Measurements from ENCODE around the gene MPO.

MPO gene

GRCh38 chr17:58262149-58262548 lies 18.6 kb downstream of the MPO start:
- DNase-seq, result no peak

GRCh38 chr17:58254803-58255202 lies 25.9 kb downstream of the MPO start:
- no peak for DNase-seq

GRCh38 chr17:58253082-58253481 lies 27.7 kb downstream of the MPO start:
- no peak for DNase-seq

GRCh38 chr17:58252141-58252540 lies 28.6 kb downstream of the MPO start:
- no peak for DNase-seq

GRCh38 chr17:58250344-58251011 lies 30.3 kb downstream of the MPO start:
- DNase-seq, result no peak

- DNase-seq, result peak; percentile 80
Measured at GRCh38 chr17:58249270-58250133, 31.2 kb downstream of the MPO start.

- no peak for DNase-seq
Measured at GRCh38 chr17:58248955-58249269, 31.8 kb downstream of the MPO start.

- DNase-seq, result peak; percentile 27
Measured at GRCh38 chr17:58247511-58248363, 33.0 kb downstream of the MPO start.

GRCh38 chr17:58246781-58247180 lies 34.0 kb downstream of the MPO start:
- DNase-seq, result no peak

GRCh38 chr17:58246104-58246740 lies 34.5 kb downstream of the MPO start:
- DNase-seq, result no peak

GRCh38 chr17:58245428-58246103 lies 35.2 kb downstream of the MPO start:
- DNase-seq, result no peak

- DNase-seq, result no peak
Measured at GRCh38 chr17:58244963-58245362, 35.8 kb downstream of the MPO start.

GRCh38 chr17:58242171-58242784 lies 38.5 kb downstream of the MPO start:
- no peak for DNase-seq

- no peak for DNase-seq
Measured at GRCh38 chr17:58239987-58240386, 40.7 kb downstream of the MPO start.

- DNase-seq, result no peak
Measured at GRCh38 chr17:58238147-58238634, 42.5 kb downstream of the MPO start, which contains the start of gene LPO. LPO (plus strand) TSS chr17:58238584; CDS start chr17:58242980, 4,396 bp downstream.

- DNase-seq, result peak; percentile 21
Measured at GRCh38 chr17:58236394-58236793, 44.3 kb downstream of the MPO start.

- no peak for DNase-seq
Measured at GRCh38 chr17:58235821-58236220, 44.9 kb downstream of the MPO start.

- no peak for DNase-seq
Measured at GRCh38 chr17:58234512-58234911, 46.2 kb downstream of the MPO start.

- DNase-seq, result no peak
Measured at GRCh38 chr17:58233543-58233942, 47.2 kb downstream of the MPO start.

GRCh38 chr17:58232707-58233156 lies 48.0 kb downstream of the MPO start:
- no peak for DNase-seq

- no peak for DNase-seq
Measured at GRCh38 chr17:58231641-58232040, 49.1 kb downstream of the MPO start.

GRCh38 chr17:58229881-58230280 lies 50.9 kb downstream of the MPO start:
- DNase-seq, result no peak
